ENCODE measurements around the gene PAX9.

GRCh38 chr14:36701132-36701531, 39.5 kb downstream of the PAX9 start:
- TF ChIP-seq, protein P1, sequence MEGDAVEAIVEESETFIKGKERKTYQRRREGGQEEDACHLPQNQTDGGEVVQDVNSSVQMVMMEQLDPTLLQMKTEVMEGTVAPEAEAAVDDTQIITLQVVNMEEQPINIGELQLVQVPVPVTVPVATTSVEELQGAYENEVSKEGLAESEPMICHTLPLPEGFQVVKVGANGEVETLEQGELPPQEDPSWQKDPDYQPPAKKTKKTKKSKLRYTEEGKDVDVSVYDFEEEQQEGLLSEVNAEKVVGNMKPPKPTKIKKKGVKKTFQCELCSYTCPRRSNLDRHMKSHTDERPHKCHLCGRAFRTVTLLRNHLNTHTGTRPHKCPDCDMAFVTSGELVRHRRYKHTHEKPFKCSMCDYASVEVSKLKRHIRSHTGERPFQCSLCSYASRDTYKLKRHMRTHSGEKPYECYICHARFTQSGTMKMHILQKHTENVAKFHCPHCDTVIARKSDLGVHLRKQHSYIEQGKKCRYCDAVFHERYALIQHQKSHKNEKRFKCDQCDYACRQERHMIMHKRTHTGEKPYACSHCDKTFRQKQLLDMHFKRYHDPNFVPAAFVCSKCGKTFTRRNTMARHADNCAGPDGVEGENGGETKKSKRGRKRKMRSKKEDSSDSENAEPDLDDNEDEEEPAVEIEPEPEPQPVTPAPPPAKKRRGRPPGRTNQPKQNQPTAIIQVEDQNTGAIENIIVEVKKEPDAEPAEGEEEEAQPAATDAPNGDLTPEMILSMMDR (IDR thresholded peaks at IDR 0.05) = no peak
- TF ChIP-seq ZFX (IDR thresholded peaks at IDR 0.05; ENCODE audit: borderline replicate concordance) = no peak

Data from 22Rv1 (cell line).